HS-27A (cell line): ENCODE data around the gene POMGNT2.

Experiments used
- DNase-seq: peaks from one replicate; pipeline ENCODE4 v3.0.0-alpha.2; 2012; ENCODE audit warnings: low read depth, missing footprints

The POMGNT2 gene

DNA sequence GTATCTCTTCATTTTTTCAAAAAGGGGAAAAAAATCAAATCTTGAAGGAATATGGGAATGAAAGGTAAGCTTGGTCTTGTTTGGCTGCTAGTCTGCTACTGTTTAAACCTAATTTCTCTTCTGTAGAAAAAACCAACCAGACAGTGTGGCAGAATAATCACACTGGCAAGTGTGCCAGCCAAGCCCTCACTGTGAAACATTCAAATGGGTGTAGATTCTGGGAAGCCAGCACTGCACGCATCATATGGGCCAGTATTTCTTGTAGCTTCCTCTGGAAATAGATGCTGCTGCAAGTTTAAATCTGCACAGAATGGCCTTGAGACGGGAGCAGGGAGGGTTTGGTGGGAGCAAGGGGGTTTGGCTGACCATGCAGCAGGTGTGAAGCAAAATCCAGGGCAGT, 62.1 kb downstream of the POMGNT2 start:
- DNase-seq: no peak

DNA sequence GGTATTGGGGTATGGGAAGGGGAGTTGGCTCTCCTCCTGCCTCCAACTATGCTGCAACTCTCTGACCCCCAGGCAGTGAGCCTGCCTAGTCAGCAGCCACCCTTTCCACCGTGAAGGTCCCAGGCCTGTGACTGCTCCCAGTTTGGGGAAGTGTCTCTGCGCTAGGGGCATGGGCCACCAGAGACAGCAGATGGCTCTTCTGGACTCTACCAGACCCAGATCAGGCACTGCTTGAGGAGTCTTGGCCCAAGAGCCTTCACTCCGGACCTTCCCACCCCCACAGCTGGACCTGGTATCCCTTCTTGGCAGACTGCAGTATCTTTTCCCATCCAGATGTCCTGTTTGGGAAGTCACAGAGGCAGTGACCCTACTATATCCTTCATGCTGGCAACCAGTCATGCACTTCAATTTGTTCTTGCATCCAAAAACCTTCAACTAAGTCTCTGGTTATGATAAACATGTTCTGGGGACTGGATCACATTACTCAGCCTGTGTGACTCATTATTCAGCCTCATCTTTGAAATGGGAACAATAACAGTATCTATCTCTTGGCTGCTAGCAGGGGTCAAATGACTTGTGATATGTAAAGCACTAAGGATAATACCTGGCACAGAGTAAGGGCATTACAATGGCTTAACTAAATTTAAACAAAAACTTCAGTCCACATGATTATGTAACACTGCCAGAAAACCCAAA, 62.7 kb downstream of the POMGNT2 start:
- DNase-seq: no peak

DNA sequence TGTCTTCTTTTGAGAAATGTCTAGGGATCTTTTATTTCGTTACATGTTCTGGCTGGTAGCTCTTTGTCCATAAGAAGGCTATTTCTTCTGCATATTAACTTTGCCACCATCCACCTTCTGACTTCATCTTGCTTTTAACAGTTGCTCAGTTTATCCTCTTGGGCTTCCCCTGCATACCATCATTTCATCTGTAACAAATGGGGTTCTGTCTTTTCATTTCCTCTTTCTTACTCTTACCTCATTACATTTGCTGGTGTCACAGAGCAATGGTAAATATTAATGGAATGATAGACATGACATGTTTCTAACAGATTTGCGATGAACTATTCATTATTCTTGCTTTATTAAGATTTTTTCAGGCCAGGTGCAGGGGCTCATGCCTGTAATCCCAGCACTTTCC, 64.4 kb downstream of the POMGNT2 start:
- DNase-seq: no peak

DNA sequence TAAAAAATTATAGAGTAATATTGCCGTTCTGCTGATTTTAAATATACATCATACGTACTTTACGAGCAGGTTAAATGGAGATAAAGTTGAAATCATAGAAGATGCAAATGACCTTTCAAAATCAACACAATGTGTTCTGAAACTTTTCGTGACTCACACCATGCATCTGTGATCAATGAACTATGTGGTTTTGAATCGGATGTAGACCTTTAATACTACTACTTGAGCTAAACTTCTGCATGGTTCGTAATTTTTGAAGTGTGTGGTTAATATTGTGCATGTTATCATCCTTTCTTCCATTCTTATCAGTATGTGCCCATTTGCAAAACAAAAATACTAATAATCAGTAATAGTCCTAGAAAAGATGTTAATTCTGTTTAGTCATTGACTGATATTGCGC, 67.9 kb downstream of the POMGNT2 start:
- no peak for DNase-seq

DNA sequence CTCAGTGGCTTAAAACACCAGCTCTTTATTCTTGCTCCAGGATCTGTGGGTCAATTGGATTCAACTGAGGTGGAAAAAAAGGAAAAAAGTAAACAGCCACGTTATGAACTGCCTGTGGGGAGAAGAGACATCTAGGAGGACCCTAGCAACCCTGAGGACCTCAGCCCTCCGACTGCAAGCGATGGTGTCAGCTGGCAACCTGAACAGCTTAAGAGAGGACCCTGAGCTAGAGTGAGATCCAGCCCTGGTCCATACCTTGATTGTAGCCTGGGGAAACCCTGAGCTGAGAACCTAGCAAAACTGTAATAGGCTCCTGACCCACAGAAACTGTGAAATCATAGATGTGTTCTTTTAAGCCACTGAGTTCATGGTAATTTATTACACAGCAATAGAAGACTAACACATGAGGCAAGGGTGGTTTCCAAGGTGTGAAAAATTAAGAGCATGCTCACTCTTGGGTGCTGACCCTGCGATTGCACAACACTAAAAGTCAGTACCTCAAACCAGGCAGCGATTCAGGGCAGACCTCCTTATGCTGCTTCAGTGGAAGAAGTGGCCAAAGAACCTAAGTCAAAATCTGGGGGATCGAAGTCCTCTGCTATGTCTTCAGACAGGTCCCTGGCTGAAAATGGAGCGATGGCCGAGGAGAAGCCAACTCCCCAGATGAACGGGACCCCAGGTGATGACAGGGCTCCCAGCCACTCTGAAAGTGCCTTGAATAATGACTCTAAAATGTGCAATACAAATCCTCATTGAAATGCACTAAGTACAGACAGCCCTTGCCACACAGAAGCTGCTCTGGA, 69.1 kb downstream of the POMGNT2 start:
- DNase-seq: no peak

DNA sequence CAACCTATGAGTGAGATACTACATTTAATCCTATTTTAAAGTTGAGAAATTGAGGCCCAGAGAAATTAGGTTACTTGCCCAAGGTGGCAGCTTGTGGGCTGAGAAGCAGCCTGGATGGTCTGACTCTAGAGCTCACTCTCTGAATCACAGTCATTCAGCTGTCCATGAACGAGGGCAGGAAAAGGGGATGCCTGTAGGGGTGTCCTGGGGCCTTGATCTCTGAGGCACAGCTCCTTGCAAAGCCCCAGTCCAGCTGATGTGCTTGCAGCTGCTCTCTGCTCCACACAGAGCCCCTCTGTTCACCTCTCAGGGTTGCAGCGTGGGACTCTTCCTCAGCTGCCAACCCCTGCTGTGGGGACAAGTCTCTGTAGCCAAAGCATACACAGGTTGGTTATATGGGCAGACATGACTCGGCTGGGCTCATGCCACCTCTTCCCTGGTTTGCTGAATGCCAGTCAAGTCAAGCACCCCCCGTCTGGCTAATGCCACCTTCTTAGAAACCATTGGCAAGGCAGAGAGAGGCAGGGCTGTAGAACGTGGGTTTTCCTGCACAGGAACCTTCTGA, 70.0 kb downstream of the POMGNT2 start:
- no peak for DNase-seq

DNA sequence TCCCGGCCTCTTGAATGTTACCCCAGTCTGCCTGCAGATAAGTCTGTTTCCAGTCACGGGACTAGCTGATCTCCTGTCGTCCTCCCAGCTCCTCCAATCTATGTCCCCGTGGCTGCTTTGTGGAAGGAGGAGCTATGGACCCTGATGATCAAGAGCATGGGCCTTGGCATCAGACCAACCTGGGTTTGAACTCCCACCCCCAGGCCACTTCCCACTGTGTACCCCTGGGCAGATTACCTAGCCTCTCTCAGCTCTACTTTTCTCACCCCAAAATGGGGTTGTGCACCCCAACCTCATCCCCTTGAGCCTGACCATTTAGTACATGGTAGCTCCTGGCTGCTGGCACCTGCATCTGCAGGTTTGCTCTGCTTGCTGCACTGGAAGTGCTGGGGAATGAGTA, 71.0 kb downstream of the POMGNT2 start:
- no peak for DNase-seq

DNA sequence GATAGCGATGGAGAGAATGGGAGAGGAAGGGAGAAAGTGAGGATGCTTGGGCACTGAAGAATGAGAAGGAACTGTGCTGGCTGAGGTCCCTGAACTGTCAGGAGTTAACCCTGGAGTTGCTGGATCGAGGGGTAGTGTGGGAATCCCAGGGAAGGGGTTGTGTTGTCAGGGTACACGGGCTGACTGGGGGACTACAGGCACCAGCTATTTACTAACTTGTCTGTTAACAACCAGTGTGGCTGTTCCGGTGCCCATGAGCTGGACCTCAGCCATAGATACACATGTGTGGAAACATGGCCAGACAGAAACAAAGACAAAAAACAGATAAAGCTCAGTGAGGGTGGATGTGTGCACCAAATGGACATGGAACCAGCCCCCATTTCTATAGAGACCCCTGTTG, 71.7 kb downstream of the POMGNT2 start:
- no peak for DNase-seq

DNA sequence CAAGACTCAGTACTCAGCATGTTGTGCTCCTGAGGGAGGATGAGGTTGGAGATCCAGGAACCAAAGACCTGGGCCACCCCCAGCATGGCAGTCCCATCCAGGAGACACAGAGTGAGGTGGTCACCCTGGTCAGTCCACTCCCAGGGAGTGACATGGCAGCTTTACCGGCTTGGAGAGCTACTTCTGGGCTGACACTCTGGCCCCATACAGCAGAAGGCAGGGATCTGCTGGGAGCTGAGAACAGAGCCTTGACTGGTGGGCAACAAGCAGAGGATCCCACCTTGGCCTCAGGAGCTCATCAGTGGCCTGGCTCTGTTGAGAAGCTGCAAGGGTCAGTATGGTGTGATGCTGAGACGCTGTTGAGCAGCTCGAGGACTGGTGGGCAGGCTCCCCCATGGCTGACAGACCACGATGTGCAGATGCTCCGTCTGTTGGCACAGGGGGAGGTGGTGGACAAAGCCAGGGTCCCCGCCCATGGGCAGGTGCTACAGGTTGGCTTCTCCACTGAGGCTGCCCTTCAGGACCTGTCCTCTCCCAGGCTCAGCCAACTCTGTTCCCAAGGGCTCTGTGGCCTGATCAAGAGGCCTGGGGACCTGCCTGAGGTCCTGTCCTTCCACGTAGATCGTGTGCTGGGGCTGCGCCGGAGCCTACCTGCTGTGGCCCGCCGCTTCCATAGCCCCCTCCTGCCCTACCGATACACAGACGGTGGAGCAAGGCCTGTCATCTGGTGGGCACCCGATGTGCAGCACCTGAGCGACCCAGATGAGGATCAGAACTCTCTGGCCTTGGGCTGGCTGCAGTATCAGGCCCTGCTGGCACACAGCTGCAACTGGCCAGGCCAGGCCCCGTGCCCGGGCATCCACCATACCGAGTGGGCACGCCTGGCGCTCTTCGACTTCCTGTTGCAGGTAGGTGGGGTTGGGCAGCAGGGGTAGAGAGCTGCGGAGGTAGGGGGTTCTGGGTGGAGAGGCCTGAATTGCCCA, 72.9 kb downstream of the POMGNT2 start:
- no peak for DNase-seq

DNA sequence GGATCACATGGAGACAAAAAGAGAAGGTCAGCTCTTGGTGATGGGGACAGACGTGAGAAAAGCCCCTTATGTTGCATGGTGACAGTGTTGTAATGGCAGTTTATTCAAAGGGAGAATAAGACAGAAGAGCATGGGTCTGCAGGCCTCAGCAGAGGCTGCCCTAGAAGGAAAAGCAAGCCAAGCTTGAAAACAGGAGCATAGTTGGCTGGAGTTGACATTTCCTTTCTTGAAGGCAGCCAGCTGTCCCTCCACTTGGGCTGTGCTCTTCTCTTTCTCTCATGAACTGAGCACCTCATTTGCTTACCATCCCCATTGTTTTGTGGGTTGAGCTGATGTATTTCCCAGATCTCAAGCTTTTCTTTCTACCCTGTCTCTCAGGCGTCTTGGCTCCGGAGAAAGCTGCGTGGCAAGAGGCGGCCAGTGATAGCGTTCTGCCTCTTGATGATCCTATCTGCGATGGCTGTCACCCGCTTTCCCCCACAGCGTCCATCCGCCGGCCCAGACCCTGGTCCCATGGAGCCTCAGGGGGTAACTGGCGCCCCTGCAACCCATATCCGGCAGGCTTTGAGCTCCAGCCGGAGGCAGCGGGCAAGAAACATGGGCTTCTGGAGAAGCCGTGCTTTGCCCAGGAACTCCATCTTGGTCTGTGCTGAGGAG, 73.9 kb downstream of the POMGNT2 start:
- DNase-seq: no peak

DNA sequence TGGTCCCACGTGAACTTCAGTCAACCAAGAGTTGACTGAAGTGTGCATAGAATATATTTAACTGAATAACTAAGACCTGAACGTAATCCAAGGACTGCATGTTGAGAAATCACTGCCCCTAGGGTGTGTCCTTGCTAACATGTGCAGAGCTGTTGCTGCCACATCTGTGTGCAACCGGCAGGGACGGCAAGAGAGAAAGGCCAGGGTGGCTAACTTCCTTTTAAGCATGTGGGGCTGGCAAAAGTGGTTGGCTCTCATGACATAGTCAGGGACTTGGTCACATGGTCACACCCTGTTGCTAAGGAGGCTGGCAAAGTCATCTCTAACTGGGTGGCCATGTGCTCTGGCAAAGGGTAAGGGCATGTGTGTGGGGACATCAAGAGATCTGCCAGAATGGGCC, 74.4 kb downstream of the POMGNT2 start:
- DNase-seq: no peak

DNA sequence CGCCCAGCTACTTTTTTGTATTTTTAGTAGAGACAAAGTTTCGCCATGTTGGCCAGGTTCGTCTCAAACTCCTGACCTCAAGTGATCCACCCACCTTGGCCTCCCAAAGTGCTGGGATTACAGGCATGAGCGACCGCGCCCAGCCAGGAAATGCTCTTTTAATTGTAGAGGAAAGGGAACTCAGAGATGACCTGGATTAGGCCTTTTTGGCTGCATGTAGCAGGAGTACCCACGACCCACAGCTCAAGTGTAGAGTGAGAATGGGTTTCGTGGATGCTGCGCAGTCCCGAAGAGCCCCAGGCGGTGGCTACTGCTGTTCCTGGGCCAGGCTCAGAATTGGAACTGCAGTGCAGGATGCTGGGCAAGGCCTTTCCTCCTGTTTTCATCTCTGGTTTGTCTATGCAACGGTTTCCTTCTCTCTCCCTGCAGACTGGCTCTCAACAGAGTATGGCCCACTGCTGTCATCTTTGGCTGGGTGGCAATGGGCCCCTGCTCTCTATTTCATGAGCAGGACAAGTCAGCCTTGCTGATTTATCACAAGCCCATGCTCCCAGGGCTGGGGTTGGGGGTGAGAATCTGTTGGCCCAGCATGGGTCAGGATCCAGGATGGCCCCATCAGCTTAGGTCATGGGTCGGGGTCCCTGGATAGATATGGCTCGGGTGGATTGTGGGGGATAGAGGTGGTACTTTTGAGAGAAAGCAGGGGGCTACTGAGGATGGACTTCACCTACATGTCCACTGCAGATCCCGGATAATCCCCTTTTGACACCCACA, 75.5 kb downstream of the POMGNT2 start:
- no peak for DNase-seq
